ENCODE data around the gene ROPN1L. TPM values are rescaled to one million over a fixed set of nuclear protein-coding genes. Genes with fewer than 3 reads are reported as not detected.

Gene ROPN1L
- total RNA-seq, 1 donor from 2014 or later, result 0.55 TPM

DNA sequence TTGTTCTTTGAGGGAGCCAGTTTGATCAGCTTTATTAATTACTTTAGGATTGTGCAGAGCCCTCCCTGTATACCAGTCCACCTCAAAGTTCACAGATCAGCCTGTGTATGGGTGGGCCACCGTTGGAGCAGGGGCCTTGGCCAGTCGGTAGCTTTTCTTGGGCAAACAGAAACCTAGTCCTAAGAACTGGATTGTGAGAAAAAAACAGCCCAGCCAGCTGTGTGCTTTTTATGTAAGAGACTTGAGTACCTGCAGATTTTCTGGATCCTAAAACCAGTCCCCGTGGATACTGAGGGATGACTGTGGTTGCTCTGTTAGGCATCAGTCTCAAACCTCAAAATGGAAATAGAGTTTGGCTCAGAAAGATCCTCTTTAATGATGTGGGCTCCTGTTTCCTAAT is 24.8 kb upstream of the ROPN1L start:
- DNase-seq (ENCODE audit: low spot score), result no peak
- no peaks in the 10 kb centered on the region for H3K9me3 Mint-ChIP-seq
- H3K27ac Mint-ChIP-seq, result no peak overlapping the region
- peaks cover 25% of the 10 kb centered on the region for H3K4me1 Mint-ChIP-seq (ENCODE audit: low read depth)
- no peaks in the 10 kb centered on the region for H3K27me3 Mint-ChIP-seq (ENCODE audit: low read depth)
- no peak overlapping the region for H3K4me3 Mint-ChIP-seq (ENCODE audit: low read depth)
- peaks cover 89% of the 10 kb centered on the region for H3K36me3 Mint-ChIP-seq (ENCODE audit: low read depth)
- intact Hi-C loops (cut with micrococcal nuclease), result no loop called here

- Mint-ChIP-seq H3K9me3 (no peaks in the 10 kb centered on the region), H3K27me3 (ENCODE audit: low read depth) (no peaks in the 10 kb centered on the region), H3K4me3 (ENCODE audit: low read depth) (no peak overlapping the region), H3K27ac (no peak overlapping the region), H3K36me3 (ENCODE audit: low read depth) (peaks cover 85% of the 10 kb centered on the region), H3K4me1 (ENCODE audit: low read depth) (peaks cover 27% of the 10 kb centered on the region)
- intact Hi-C loops (cut with micrococcal nuclease), result no loop called here
- no peak for DNase-seq (ENCODE audit: low spot score)
These were observed 22.9 kb upstream of the ROPN1L start for GRCh38 chr5:10418654-10419345.

- Mint-ChIP-seq H3K27me3 (ENCODE audit: low read depth) (no peaks in the 10 kb centered on the region), H3K27ac (no peak overlapping the region), H3K4me3 (ENCODE audit: low read depth) (no peak overlapping the region), H3K9me3 (no peaks in the 10 kb centered on the region), H3K36me3 (ENCODE audit: low read depth) (peaks cover 82% of the 10 kb centered on the region), H3K4me1 (ENCODE audit: low read depth) (peaks cover 27% of the 10 kb centered on the region)
- intact Hi-C loops (cut with micrococcal nuclease), result loop anchor here (2.0 to 5.0 kb wide), 2 partner anchors 63 to 136 kb away; no protein-coding TSS in a partner anchor
- DNase-seq (ENCODE audit: low spot score), result no peak
These were observed 21.2 kb upstream of the ROPN1L start for GRCh38 chr5:10420468-10420867.

- DNase-seq (ENCODE audit: low spot score), result no peak
- Mint-ChIP-seq H3K27me3 (ENCODE audit: low read depth) (no peaks in the 10 kb centered on the region), H3K4me3 (ENCODE audit: low read depth) (no peak overlapping the region), H3K36me3 (ENCODE audit: low read depth) (peaks cover 80% of the 10 kb centered on the region), H3K9me3 (no peaks in the 10 kb centered on the region), H3K4me1 (ENCODE audit: low read depth) (peaks cover 27% of the 10 kb centered on the region), H3K27ac (no peak overlapping the region)
- intact Hi-C loops (cut with micrococcal nuclease), result loop anchor here (2.0 to 5.0 kb wide), 2 partner anchors 64 to 136 kb away; no protein-coding TSS in a partner anchor
These were observed 20.7 kb upstream of the ROPN1L start for GRCh38 chr5:10420932-10421331.

DNA sequence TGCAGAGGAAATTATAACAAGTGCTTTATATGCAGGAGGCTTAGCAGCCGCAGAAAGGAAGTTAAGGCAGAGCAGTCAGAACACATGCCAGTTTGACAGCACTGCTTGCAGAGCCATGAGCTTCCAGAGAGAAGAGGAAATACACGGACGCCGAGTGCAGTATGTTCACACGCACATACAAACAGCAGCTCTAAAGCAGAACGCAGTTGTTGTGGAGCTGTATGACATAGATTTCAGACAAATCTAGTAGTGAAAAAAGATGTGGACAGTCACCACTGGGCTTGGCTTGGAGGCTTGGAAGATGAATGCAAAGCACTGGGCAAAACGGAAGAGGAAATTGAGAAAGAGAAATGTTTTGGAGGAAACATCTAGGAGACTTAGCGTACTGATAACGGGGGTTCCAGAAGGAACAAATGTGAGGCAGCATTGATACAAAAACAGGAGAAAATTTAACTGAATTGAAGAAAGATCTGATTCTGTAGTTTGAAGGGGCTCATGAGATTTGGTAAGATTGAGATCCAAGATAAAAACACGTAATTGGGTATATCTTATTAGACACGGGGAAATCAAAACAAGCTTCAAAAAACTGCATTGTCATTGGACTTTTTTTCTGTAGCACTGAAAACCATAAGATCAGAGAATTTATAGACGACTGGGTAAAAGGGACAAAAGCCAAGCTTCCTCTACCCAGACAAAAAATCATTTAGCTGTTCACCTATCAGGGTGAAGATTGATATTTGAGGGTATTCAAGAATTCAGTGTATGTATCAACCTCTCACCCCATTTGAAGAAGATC is 19.6 kb upstream of the ROPN1L start:
- peaks cover 84% of the 10 kb centered on the region for H3K36me3 Mint-ChIP-seq (ENCODE audit: low read depth)
- H3K4me3 Mint-ChIP-seq (ENCODE audit: low read depth), result no peak overlapping the region
- H3K4me1 Mint-ChIP-seq (ENCODE audit: low read depth), result peaks cover 27% of the 10 kb centered on the region
- H3K9me3 Mint-ChIP-seq, result no peaks in the 10 kb centered on the region
- H3K27me3 Mint-ChIP-seq (ENCODE audit: low read depth), result no peaks in the 10 kb centered on the region
- DNase-seq (ENCODE audit: low spot score), result no peak
- intact Hi-C loops (cut with micrococcal nuclease), result loop anchor here (2.0 to 5.0 kb wide), 2 partner anchors 65 to 137 kb away; no protein-coding TSS in a partner anchor
- H3K27ac Mint-ChIP-seq, result no peak overlapping the region

DNA sequence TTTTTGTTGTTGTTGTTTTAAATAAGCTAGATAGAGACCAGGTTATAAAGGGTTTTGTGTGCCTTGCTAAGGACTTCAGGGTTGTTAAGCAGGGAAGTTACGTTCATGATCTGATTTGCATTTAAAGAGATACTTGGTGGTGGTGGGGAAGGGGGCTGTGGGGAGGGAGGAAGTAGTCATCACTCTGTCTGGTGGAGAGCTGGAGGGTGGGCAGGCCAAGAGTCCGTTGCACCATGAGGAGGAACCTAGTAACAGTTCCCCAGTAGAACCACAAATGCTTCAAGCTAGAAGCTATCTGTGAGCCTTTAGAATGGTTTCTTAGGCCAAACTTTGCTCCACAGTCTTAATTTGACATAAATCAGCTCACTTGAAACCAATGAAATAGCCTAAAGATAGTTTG is 18.7 kb upstream of the ROPN1L start:
- Mint-ChIP-seq H3K9me3 (no peaks in the 10 kb centered on the region), H3K4me3 (ENCODE audit: low read depth) (no peak overlapping the region), H3K27me3 (ENCODE audit: low read depth) (no peaks in the 10 kb centered on the region), H3K27ac (no peak overlapping the region), H3K4me1 (ENCODE audit: low read depth) (peaks cover 30% of the 10 kb centered on the region), H3K36me3 (ENCODE audit: low read depth) (peaks cover 80% of the 10 kb centered on the region)
- intact Hi-C loops (cut with micrococcal nuclease), result loop anchor here (5.0 kb wide), 1 partner anchor 66 kb away; no protein-coding TSS in a partner anchor
- DNase-seq (ENCODE audit: low spot score), result no peak

DNA sequence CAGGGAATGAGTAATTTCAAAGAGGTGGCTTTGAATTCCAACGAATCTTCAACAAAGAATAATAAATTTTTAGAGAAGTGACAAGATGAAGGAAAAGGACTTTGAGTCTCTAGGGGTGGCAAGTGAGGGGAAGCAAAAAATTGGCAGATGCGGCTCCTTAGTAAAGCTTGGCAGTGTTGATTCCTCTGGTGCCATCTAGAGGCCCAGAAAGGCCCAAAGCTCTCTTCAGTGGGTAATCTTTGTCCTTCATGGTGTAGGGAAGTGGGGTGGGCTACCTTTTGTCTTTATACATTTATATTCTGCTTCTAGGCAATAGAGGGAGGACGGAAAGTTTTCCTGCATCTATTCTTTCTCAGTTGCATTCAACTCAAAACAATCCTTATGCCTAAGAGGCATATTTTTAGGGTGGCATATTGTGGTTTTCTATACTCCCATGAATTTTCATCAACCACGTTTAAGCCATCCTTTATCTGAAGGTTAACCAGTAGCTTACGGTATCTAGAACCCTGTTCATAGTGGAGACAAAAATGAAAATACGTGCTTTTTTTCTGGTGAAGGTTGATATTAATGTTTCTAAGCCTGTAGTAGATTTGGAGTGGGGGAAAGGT is 17.5 kb upstream of the ROPN1L start:
- intact Hi-C loops (cut with micrococcal nuclease), result loop anchor here (5.0 kb wide), 1 partner anchor 67 kb away; no protein-coding TSS in a partner anchor
- peaks cover 75% of the 10 kb centered on the region for H3K36me3 Mint-ChIP-seq (ENCODE audit: low read depth)
- no peaks in the 10 kb centered on the region for H3K27me3 Mint-ChIP-seq (ENCODE audit: low read depth)
- no peak for DNase-seq (ENCODE audit: low spot score)
- peaks cover 19% of the 10 kb centered on the region for H3K4me1 Mint-ChIP-seq (ENCODE audit: low read depth)
- H3K27ac Mint-ChIP-seq, result no peak overlapping the region
- H3K9me3 Mint-ChIP-seq, result no peaks in the 10 kb centered on the region
- H3K4me3 Mint-ChIP-seq (ENCODE audit: low read depth), result no peak overlapping the region

- Mint-ChIP-seq H3K36me3 (ENCODE audit: low read depth) (peaks cover 66% of the 10 kb centered on the region), H3K9me3 (no peaks in the 10 kb centered on the region), H3K27ac (no peak overlapping the region), H3K4me1 (ENCODE audit: low read depth) (peaks cover 4% of the 10 kb centered on the region), H3K27me3 (ENCODE audit: low read depth) (no peaks in the 10 kb centered on the region), H3K4me3 (ENCODE audit: low read depth) (no peak overlapping the region)
- no peak for DNase-seq (ENCODE audit: low spot score)
- intact Hi-C loops (cut with micrococcal nuclease), result no loop called here
These were observed 14.5 kb upstream of the ROPN1L start for GRCh38 chr5:10427201-10427600.

DNA sequence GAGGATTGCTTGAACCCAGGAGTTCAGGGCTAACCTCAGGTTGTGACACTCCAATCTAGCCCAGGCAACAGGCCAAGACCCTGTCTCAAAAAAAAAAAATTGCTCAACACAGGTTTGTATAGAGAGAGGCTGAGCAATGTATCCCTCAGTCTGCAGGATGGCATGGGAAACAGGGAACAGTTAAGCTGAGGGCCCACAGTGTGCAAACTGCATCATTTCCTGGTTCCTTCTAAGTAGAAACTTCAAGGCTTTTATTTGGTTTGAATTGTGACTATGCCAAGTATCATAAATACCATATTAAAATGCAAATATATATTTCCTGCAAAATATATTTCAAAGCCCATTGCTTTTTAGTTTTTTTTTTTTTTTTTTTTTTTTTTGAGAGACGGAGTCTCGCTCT is 13.7 kb upstream of the ROPN1L start:
- H3K4me1 Mint-ChIP-seq (ENCODE audit: low read depth), result peaks cover 3% of the 10 kb centered on the region
- no peak for DNase-seq (ENCODE audit: low spot score)
- intact Hi-C loops (cut with micrococcal nuclease), result no loop called here

DNA sequence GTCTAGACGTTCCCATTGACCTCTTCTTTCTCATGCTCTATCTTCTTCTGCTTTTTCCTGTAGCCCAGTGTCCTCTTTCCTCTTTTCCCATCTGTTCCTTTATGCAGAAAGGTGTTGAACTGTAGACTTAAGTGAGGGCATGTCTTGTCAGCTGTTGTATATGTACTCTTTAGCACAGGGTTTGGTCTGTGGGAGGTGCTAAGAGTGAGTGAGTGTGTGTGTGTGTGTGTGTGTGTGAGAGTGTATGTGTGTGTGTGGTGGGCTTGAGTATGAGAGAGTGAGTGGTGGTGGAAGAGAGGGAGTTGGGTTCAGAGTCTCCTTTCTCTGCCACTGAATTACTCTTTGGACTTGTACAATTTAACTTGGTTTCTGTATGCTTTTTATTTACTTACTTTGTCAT is 10.3 kb upstream of the ROPN1L start:
- H3K27me3 Mint-ChIP-seq (ENCODE audit: low read depth), result no peaks in the 10 kb centered on the region
- intact Hi-C loops (cut with micrococcal nuclease), result no loop called here
- H3K9me3 Mint-ChIP-seq, result no peaks in the 10 kb centered on the region
- no peak overlapping the region for H3K4me3 Mint-ChIP-seq (ENCODE audit: low read depth)
- H3K36me3 Mint-ChIP-seq (ENCODE audit: low read depth), result peaks cover 67% of the 10 kb centered on the region
- no peak for DNase-seq (ENCODE audit: low spot score)
- no peak overlapping the region for H3K27ac Mint-ChIP-seq
- peaks cover 12% of the 10 kb centered on the region for H3K4me1 Mint-ChIP-seq (ENCODE audit: low read depth)

More for the DNA sequence above, 13.7 kb upstream of the ROPN1L start:
- Mint-ChIP-seq H3K36me3 (ENCODE audit: low read depth) (peaks cover 65% of the 10 kb centered on the region), H3K27ac (no peak overlapping the region), H3K4me3 (ENCODE audit: low read depth) (no peak overlapping the region), H3K9me3 (no peaks in the 10 kb centered on the region), H3K27me3 (ENCODE audit: low read depth) (no peaks in the 10 kb centered on the region)

DNA sequence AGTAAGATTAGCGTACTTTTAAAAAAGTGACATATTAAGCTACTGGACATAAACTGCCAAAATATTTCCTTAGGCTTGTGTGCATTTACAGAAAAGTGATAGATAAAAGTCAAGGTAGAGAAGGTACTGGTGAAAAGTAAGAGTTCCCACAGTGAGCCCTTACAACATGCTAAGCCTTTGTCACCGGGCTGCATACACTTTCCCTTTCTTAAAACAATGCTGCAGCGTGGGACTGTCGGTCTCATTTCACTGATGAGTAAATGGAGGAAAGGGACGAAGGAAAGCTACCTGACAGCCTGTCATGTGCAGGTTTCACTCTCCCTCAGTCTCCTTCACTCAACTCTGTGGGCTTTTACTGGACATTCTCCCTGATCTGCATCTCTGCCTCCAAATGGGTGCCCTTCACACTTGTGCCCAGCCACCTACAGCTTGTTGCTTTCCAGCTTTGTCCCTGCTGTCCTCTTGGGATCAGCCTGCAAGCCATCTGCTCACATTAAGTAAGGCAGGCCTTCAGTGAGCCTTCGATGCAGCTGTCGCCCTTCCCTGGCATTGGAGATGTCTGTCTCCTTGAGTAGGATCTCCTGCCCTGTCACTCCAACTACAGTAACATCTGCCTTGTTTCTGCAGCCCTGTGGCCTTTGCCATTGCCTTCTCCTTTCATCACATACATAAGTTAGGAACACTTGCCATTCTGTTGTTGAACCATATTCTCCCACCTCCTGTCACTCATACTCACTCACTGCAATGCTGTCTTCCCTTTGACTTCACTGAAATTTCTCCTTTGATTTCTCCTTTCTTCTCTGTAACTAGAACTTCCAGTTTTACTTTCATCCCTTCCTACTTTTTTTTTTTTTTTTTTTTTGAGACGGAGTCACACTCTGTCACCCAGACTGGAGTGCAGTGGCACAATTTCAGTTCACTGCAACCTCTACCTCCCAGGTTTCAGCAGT is 9.3 kb upstream of the ROPN1L start:
- intact Hi-C loops (cut with micrococcal nuclease), result no loop called here
- no peak for DNase-seq (ENCODE audit: low spot score)
- Mint-ChIP-seq H3K9me3 (no peaks in the 10 kb centered on the region), H3K27ac (no peak overlapping the region), H3K27me3 (ENCODE audit: low read depth) (no peaks in the 10 kb centered on the region), H3K36me3 (ENCODE audit: low read depth) (peaks cover 57% of the 10 kb centered on the region), H3K4me1 (ENCODE audit: low read depth) (peaks cover 11% of the 10 kb centered on the region), H3K4me3 (ENCODE audit: low read depth) (no peak overlapping the region)

DNA sequence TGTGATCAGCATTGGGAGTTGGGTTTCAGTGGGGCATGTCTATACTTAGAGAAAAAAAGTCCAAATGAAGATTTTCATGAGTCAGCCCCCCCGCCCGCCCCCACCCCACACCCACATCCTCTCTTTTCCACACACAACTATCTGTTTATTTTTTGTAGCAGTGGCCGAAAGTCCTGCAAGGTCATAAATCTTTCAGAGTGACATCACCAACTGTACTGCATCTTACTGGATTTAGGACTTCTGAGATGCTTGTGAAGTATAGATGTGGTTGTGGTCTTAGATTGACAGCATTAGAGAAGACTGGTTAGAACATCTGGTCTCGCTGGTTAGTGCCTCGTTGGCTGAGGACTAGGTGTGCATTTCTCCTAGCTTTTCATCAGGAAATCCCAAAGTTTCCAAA is 7.3 kb upstream of the ROPN1L start:
- no peaks in the 10 kb centered on the region for H3K9me3 Mint-ChIP-seq
- H3K36me3 Mint-ChIP-seq (ENCODE audit: low read depth), result peaks cover 53% of the 10 kb centered on the region
- H3K4me3 Mint-ChIP-seq (ENCODE audit: low read depth), result no peak overlapping the region
- no peak for DNase-seq (ENCODE audit: low spot score)
- H3K27ac Mint-ChIP-seq, result no peak overlapping the region
- intact Hi-C loops (cut with micrococcal nuclease), result no loop called here
- H3K27me3 Mint-ChIP-seq (ENCODE audit: low read depth), result no peaks in the 10 kb centered on the region
- peaks cover 11% of the 10 kb centered on the region for H3K4me1 Mint-ChIP-seq (ENCODE audit: low read depth)

Data from activated T-helper 2 cell treated with anti-CD3 and anti-CD28 coated beads, Interferon-gamma antibody, Interleukin-2, Interleukin-4, amounts not matched to agents 10 μg/mL and 5 μg/mL and 100 μg/mL, durations not matched to agents 14 hours and 24 hours and 36 hours (primary cell).